WTC11 (cell line): ENCODE data around the gene RPTOR. TPM values are rescaled to one million over a fixed set of nuclear protein-coding genes. Genes with fewer than 3 reads are reported as not detected.

Source experiments
- ATAC-seq: fragments of 200-7000 bp; cut with Tn5 transposase; 2 replicates; pipeline ENCODE4 v1.10.0; 2021; ENCODE audit warnings: mild to moderate bottlenecking, moderate library complexity
- CTCF ChIA-PET: fragments of 300-600 bp; sonication (Branson Sonifier 250); formaldehyde crosslinking; loops from one replicate; lab custom pipeline; 2021; ENCODE audit warnings: antibody characterized with exemption; lab: Charles Lee
- POLR2A ChIA-PET: fragments of 350-600 bp; sonication (Branson Sonifier 250); formaldehyde crosslinking; loops from one replicate; lab custom pipeline; 2021; ENCODE audit warnings: antibody characterized with exemption; lab: Charles Lee
- DNase-seq: peaks from one replicate; pipeline ENCODE4 v3.0.0; 2021; ENCODE audit warnings: low spot score
- H3K27ac Mint-ChIP-seq: 2 replicates; pipeline ENCODE4 v1.8.0; 2021; ENCODE audit warnings: mixed read lengths
- H3K27me3 Mint-ChIP-seq: 2 replicates; pipeline ENCODE4 v1.8.0; 2021; ENCODE audit warnings: low read depth, mild to moderate bottlenecking, moderate library complexity, mixed read lengths
- H3K36me3 Mint-ChIP-seq: 2 replicates; pipeline ENCODE4 v1.8.0; 2021; ENCODE audit warnings: mixed read lengths
- H3K4me1 Mint-ChIP-seq: 2 replicates; pipeline ENCODE4 v1.8.0; 2022; ENCODE audit warnings: mixed read lengths
- H3K4me3 Mint-ChIP-seq: 2 replicates; pipeline ENCODE4 v1.8.0; 2021; ENCODE audit warnings: mild to moderate bottlenecking, moderate library complexity, mixed read lengths
- H3K9me3 Mint-ChIP-seq: 2 replicates; pipeline ENCODE4 v1.8.0; 2021; ENCODE audit warnings: mixed read lengths
- AFF4 ChIP-seq: sonication (generic); formaldehyde crosslinking; IDR thresholded peaks from 2 replicates; pipeline ENCODE4 v1.8.1; 2023; ENCODE audit warnings: mild to moderate bottlenecking, missing genetic modification reagents, borderline replicate concordance
- ATF1 ChIP-seq: sonication (generic); formaldehyde crosslinking; IDR thresholded peaks from 2 replicates; pipeline ENCODE4 v1.8.1; 2023; ENCODE audit warnings: mild to moderate bottlenecking, moderate library complexity, missing genetic modification reagents
- ATF2 ChIP-seq: sonication (generic); formaldehyde crosslinking; IDR thresholded peaks from 2 replicates; pipeline ENCODE4 v1.8.1; 2022; ENCODE audit warnings: low read depth, missing genetic modification reagents, borderline replicate concordance
- CREB1 ChIP-seq: sonication (generic); formaldehyde crosslinking; IDR thresholded peaks from 2 replicates; pipeline ENCODE4 v1.8.0; 2023; ENCODE audit warnings: mild to moderate bottlenecking, missing genetic modification reagents
- ESRRA ChIP-seq: sonication (generic); formaldehyde crosslinking; IDR thresholded peaks from 2 replicates; pipeline ENCODE4 v1.8.1; 2022; ENCODE audit warnings: mild to moderate bottlenecking, missing genetic modification reagents, borderline replicate concordance
- FOXP1 ChIP-seq: sonication (generic); formaldehyde crosslinking; IDR thresholded peaks from 2 replicates; pipeline ENCODE4 v1.8.0; 2022; ENCODE audit warnings: missing genetic modification reagents, mild to moderate bottlenecking, moderate library complexity, borderline replicate concordance
- GRHL2 ChIP-seq: fragments of 250-450 bp; sonication (Bioruptor Pico); IDR thresholded peaks from 2 replicates; pipeline ENCODE4 v1.8.0; 2022; ENCODE audit warnings: mild to moderate bottlenecking, moderate library complexity; ENCODE audit not compliant: insufficient replicate concordance, severe bottlenecking
- KAT7 ChIP-seq: sonication (generic); formaldehyde crosslinking; IDR thresholded peaks from 2 replicates; pipeline ENCODE4 v1.8.1; 2023; ENCODE audit warnings: missing genetic modification reagents, mild to moderate bottlenecking, borderline replicate concordance
- MLX ChIP-seq: sonication (generic); formaldehyde crosslinking; IDR thresholded peaks from 2 replicates; pipeline ENCODE4 v1.8.1; 2023; ENCODE audit warnings: mild to moderate bottlenecking, missing genetic modification reagents, moderate library complexity
- NFYB ChIP-seq: sonication (generic); formaldehyde crosslinking; conservative IDR thresholded peaks from 2 replicates; pipeline ENCODE4 v1.8.0; 2022; ENCODE audit warnings: low read depth, missing genetic modification reagents
- NR3C1 ChIP-seq: sonication (generic); formaldehyde crosslinking; conservative IDR thresholded peaks from 2 replicates; pipeline ENCODE4 v1.8.1; 2023; ENCODE audit warnings: low read depth, mild to moderate bottlenecking, missing genetic modification reagents
- RORB ChIP-seq: fragments of 250-450 bp; sonication (Bioruptor Pico); IDR thresholded peaks from 2 replicates; pipeline ENCODE4 v1.9.0; 2021; ENCODE audit warnings: mild to moderate bottlenecking
- STAT6 ChIP-seq: sonication (generic); formaldehyde crosslinking; conservative IDR thresholded peaks from 2 replicates; pipeline ENCODE4 v1.8.1; 2023; ENCODE audit warnings: mild to moderate bottlenecking, low read depth, missing genetic modification reagents, moderate library complexity
- ZNF138 ChIP-seq: sonication (generic); formaldehyde crosslinking; conservative IDR thresholded peaks from 2 replicates; pipeline ENCODE4 v1.8.1; 2022; ENCODE audit warnings: mild to moderate bottlenecking, moderate library complexity, missing genetic modification reagents
- total RNA-seq: library from RNA; stranded (reverse); gene quantifications from 3 replicates; pipeline ENCODE4 v1.2.3, GENCODE V29; 2021

The RPTOR gene
- total RNA-seq, 1 experiment from 2014 or later = 41.0 TPM

GRCh38 chr17:80797741-80798594 is 253.3 kb downstream of the RPTOR start:
- Mint-ChIP-seq H3K4me1 (no peaks in the 10 kb centered on the region), H3K27me3 (no peaks in the 10 kb centered on the region), H3K4me3 (no peak overlapping the region), H3K27ac (no peak overlapping the region), H3K36me3 (peaks cover 7% of the 10 kb centered on the region), H3K9me3 (peaks cover 5% of the 10 kb centered on the region; the same call in 1 of the 2 replicates)
- POLR2A ChIA-PET = no interaction called here
- CTCF ChIA-PET = no interaction called here
- no peak for DNase-seq
- no peak for ATAC-seq
- TF ChIP-seq NR3C1 (no peak), CREB1 (CRISPR knock-in tag) (no peak), AFF4 (no peak), KAT7 (CRISPR knock-in tag) (no peak), FOXP1 (no peak), STAT6 (CRISPR knock-in tag) (no peak), ATF1 (CRISPR knock-in tag) (no peak)

GRCh38 chr17:80798595-80799537 is 254.2 kb downstream of the RPTOR start:
- H3K27ac Mint-ChIP-seq = peak overlapping the region; percentile 23; the same call in 1 of the 2 replicates
- ChIA-PET CTCF (no interaction called here), POLR2A (no interaction called here)
- no peak for TF ChIP-seq ZNF138 (CRISPR knock-in tag)
- no peak for TF ChIP-seq ESRRA (CRISPR knock-in tag)
- no peak for TF ChIP-seq RORB
- no peak for TF ChIP-seq MLX
- no peak for TF ChIP-seq ATF2 (CRISPR knock-in tag)
- TF ChIP-seq NFYB (CRISPR knock-in tag) = no peak
- TF ChIP-seq CREB1 (CRISPR knock-in tag) = no peak
- no peak for TF ChIP-seq GRHL2 (CRISPR knock-in tag)
- no peaks in the 10 kb centered on the region for H3K4me1 Mint-ChIP-seq
- H3K9me3 Mint-ChIP-seq = peaks cover 5% of the 10 kb centered on the region; the same call in 1 of the 2 replicates
- DNase-seq (no peak), ATAC-seq (no peak)
- no peaks in the 10 kb centered on the region; the same call in 1 of the 2 replicates for H3K27me3 Mint-ChIP-seq
- peaks cover 7% of the 10 kb centered on the region for H3K36me3 Mint-ChIP-seq
- H3K4me3 Mint-ChIP-seq = no peak overlapping the region
